Measurements from ENCODE around the gene PRC1.
A peak's percentile ranks its signal among the peaks of the same experiment; 100 is the strongest.

DNA sequence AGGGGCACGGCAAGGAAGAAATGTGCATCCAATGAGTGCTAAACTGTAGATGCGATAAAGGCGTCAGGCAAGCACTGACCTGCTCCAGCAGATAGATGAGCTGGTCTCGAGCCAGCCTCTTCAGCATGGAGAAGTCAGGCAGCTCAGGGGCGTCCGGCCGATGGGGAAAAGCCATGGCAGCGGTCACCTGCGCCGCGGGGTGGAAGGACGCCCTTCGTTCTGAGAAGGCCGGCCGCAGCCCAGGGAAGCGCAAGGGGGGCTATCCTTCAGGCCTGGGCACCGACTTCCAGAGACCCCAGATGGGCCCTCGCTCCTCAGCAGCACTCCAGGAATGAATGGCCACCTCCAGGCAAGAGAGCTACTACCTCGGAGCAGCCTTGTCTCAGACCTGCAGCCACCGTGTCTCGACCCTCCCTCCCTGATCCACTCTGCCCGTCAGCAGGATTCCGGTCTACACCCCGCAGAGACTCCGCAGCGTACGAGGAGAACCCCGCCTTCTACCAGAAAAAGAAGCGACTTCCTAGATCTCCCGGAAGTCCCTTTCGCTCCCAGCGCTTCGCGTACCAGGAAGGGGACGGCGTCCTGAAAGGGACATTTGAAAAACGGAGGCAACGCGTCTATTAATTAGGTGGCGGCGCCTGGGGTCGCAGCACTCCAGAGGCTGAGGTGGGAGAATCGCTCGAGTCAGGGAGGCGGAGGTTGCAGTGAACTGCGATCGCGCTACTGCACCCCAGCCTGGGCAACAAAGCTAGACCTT, 27.9 kb upstream of the PRC1 start, which contains the start of gene VPS33B:
- TF ChIP-seq, protein P1, sequence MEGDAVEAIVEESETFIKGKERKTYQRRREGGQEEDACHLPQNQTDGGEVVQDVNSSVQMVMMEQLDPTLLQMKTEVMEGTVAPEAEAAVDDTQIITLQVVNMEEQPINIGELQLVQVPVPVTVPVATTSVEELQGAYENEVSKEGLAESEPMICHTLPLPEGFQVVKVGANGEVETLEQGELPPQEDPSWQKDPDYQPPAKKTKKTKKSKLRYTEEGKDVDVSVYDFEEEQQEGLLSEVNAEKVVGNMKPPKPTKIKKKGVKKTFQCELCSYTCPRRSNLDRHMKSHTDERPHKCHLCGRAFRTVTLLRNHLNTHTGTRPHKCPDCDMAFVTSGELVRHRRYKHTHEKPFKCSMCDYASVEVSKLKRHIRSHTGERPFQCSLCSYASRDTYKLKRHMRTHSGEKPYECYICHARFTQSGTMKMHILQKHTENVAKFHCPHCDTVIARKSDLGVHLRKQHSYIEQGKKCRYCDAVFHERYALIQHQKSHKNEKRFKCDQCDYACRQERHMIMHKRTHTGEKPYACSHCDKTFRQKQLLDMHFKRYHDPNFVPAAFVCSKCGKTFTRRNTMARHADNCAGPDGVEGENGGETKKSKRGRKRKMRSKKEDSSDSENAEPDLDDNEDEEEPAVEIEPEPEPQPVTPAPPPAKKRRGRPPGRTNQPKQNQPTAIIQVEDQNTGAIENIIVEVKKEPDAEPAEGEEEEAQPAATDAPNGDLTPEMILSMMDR (IDR thresholded peaks at IDR 0.05; ENCODE audit: poor library complexity, severe bottlenecking) = peak; percentile 43
- TF ChIP-seq EP300 (conservative IDR thresholded peaks at IDR 0.05; ENCODE audit: poor library complexity, severe bottlenecking) (peak; percentile 27), EZH2 (IDR thresholded peaks at IDR 0.05; ENCODE audit: borderline replicate concordance, insufficient read depth, low read length, poor library complexity, severe bottlenecking) (no peak)
- TF ChIP-seq, protein P2, sequence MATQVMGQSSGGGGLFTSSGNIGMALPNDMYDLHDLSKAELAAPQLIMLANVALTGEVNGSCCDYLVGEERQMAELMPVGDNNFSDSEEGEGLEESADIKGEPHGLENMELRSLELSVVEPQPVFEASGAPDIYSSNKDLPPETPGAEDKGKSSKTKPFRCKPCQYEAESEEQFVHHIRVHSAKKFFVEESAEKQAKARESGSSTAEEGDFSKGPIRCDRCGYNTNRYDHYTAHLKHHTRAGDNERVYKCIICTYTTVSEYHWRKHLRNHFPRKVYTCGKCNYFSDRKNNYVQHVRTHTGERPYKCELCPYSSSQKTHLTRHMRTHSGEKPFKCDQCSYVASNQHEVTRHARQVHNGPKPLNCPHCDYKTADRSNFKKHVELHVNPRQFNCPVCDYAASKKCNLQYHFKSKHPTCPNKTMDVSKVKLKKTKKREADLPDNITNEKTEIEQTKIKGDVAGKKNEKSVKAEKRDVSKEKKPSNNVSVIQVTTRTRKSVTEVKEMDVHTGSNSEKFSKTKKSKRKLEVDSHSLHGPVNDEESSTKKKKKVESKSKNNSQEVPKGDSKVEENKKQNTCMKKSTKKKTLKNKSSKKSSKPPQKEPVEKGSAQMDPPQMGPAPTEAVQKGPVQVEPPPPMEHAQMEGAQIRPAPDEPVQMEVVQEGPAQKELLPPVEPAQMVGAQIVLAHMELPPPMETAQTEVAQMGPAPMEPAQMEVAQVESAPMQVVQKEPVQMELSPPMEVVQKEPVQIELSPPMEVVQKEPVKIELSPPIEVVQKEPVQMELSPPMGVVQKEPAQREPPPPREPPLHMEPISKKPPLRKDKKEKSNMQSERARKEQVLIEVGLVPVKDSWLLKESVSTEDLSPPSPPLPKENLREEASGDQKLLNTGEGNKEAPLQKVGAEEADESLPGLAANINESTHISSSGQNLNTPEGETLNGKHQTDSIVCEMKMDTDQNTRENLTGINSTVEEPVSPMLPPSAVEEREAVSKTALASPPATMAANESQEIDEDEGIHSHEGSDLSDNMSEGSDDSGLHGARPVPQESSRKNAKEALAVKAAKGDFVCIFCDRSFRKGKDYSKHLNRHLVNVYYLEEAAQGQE (IDR thresholded peaks at IDR 0.05; ENCODE audit: borderline replicate concordance) = peak; percentile 77

Measured in neural cell (in vitro differentiated cells).